CD4-positive, alpha-beta T cell treated with Interleukin-1 beta for 1 hour (primary cell): ENCODE results near the gene BRS3.
"Not testable (repeated sequence)": the region's sequence is repeated elsewhere in the genome, so short reads cannot be mapped to it uniquely, and the experiment has no call there.

ENCODE experiments used
- DNase-seq, 2 donors: peaks; one replicate each; pipeline ENCODE4 v3.0.0-alpha.2; 2020 to 2022

The BRS3 gene

GRCh38 chrX:136487647-136488046 is at the start of gene BRS3:
Gene BRS3, plus strand, starts transcription at chrX:136487947. Its CDS starts 168 bp downstream, at chrX:136488115.
- DNase-seq: no peak

- DNase-seq: no peak
These were observed 49.6 kb upstream of the BRS3 start for GRCh38 chrX:136438192-136438591.

- not testable (repeated sequence) for DNase-seq
These were observed 42.1 kb upstream of the BRS3 start for GRCh38 chrX:136445674-136446073.

DNA sequence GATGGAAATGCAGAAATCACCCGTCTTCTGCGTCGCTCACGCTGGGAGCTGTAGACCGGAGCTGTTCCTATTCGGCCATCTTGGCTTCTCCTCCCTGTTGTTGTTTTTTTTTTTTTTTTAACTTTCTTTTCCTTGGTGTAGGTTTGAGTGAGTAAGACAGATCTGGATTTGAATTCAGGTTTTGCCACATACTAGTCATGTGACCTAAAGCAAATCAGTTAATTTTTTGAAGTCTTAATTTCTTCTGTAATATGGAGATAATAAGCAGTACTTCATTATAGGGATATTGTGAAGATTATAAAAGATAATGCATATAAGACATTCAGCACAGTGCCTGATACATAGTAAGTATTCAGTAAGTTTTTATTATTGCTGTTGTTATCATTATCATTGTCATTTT is 41.5 kb upstream of the BRS3 start:
- DNase-seq: no peak

DNA sequence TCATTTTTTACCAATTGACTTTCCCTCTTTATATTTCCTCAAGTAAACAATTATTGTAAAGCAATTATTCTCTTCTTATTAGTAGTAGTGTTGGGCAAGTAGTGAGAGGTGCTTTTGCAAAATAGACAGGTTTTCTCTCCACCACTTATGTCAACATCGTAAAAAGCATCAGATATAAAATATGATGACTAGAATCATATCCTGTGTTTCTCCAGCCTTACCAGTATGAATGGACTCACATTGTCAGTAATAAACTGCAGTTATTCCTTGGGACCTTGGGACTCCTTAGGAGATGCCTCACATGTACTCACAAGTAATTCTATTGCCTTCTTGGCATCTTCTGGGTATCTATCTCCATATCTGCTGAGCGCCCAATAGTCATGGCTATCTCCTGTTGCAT is 40.4 kb upstream of the BRS3 start:
- DNase-seq: no peak

DNA sequence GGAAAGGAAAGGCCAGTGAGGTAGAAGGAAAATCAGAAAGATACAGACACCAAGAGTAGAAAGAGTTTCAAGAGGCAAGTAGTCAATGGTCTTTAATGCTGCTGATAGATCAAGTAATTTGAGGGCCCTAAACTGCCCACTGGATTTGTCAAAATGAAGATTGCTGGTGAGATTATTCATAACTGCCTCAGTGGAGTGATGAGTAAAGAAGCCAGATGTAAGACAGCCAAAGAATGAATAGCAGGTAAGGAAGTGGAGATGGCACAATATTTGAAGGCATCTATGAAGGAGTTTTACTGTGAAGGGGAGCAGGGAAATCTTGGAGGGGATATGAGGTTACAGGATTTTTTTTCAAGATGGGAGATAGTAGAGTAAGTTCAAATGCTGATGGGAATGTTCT is 39.8 kb upstream of the BRS3 start:
- DNase-seq: no peak

DNA sequence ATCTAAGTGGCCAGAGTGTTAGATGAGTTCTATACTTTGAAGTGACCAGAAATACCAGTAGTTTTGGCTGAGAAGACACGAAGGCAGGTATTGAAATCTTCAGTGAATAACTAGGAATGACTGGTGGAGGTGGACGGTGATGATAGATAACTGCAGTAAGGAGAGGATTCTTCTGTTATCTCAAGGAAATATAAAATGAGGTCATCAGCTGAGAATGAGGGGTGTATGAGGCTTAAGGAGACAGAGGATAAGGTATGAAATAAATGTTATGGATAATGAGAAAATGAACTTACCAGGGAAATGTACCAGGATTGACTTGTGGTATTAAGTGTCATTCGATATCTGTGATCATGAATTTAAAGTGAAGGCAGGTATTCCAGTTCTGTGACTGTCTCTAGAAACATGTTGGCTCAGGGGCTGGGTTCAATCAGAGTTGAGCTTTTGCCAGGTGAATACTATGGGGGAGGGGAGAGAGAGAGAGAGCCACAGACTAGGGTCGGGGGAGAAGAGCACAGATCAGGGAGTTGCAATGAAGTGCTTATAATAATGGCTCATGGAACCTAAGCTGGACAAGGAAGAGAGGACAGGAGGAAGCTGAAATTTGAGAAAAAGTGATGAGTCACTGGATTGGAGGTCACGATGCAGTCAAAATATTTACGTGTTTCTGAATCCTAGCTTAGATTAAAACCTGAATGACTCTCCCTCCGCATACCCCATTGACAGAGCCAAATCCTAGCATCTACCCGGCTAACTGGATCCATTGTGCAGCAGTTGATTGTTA is 37.5 kb upstream of the BRS3 start:
- no peak for DNase-seq

GRCh38 chrX:136452614-136453013 is 35.1 kb upstream of the BRS3 start:
- no peak for DNase-seq

- no peak for DNase-seq
These were observed 34.6 kb upstream of the BRS3 start for GRCh38 chrX:136453114-136453513.

DNA sequence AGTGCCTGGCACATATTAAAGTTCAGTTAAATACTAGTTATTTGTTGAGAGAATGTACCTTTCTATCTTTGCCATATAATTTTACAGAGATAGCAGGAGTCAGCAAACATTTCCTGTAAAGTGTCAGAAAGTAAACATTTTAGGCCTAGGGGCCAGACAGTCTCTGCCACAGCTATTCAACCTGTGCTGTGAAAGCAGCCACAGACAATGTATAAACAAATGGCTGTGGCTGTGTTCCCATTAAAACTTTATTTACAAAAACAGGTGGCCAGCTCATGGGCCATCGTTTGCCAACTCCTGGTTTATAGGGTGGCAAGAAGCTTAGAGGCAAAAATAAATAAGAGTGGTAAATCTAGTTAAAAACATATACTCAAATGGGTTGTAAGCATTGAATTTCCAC is 34.0 kb upstream of the BRS3 start:
- no peak for DNase-seq

DNA sequence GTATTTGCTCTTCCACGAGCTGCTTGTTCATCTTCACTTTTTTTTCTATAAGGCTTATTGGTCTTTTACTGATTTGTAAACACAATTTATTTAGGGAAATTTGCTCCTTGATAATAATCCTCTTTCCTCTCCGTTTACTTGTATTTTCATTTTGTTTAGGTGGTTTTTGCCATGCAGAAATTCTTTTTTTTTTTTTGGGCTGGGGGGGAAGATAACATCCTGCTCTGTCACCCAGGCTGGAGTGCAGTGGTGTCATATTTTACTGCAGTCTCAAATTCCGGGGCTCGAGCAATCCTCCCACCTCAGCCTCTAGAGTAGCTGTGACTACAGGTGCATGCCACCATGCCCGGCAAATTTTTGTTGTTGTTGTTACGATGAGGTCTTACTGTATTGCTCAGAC is 31.6 kb upstream of the BRS3 start:
- no peak for DNase-seq

- no peak for DNase-seq
These were observed 30.3 kb upstream of the BRS3 start for GRCh38 chrX:136457303-136457917.

- DNase-seq: no peak
These were observed 23.2 kb upstream of the BRS3 start for GRCh38 chrX:136464589-136464988.

GRCh38 chrX:136467303-136467702 is 20.4 kb upstream of the BRS3 start:
- no peak for DNase-seq

- DNase-seq: no peak
These were observed 19.2 kb upstream of the BRS3 start for GRCh38 chrX:136468391-136469103.

GRCh38 chrX:136473663-136474062 is 14.1 kb upstream of the BRS3 start:
- no peak for DNase-seq

GRCh38 chrX:136475236-136475635 is 12.5 kb upstream of the BRS3 start:
- no peak for DNase-seq

DNA sequence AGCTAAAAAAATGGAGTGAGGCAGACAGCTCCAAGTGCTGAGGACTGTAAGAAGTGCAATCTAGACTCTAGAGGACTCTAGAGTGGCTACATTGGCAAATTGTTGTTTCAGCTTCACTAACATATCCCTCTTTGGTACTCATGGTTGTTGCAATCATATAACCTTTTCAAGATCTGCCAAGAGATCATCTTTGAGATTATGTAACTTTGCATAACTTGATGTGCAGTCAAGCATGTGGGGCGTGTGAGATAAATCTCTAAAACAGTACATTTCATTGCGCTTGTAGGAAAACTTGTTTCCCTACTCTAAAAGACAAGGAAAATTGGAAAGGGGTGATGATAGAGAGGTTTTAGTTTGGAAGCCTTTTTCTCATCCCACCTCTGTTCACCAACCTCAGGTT is 11.2 kb upstream of the BRS3 start:
- no peak for DNase-seq

DNA sequence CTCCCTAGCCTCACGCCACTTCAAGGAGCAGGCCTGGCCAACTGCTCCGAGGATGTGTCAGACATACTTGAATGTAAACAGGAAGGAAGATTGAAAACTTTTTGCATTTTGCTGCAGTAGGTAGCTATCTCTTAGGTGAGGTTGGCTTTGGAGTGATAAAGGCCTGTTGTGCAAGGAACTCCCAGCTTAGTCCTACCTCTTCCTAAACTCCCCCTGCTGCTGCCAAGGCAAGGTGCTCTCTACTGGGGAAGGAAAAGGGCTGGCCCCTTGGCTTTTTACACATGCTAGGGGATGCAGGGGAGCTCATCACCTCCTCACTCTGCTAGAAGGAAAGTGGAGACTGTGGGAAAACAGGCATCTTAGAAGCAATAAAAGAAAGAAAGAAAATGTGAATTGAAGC is 10.7 kb upstream of the BRS3 start:
- DNase-seq: no peak

GRCh38 chrX:136480383-136480782 is 7.4 kb upstream of the BRS3 start:
- DNase-seq: no peak

- no peak for DNase-seq
These were observed 959 bp downstream of the BRS3 start for GRCh38 chrX:136488706-136489105.

DNA sequence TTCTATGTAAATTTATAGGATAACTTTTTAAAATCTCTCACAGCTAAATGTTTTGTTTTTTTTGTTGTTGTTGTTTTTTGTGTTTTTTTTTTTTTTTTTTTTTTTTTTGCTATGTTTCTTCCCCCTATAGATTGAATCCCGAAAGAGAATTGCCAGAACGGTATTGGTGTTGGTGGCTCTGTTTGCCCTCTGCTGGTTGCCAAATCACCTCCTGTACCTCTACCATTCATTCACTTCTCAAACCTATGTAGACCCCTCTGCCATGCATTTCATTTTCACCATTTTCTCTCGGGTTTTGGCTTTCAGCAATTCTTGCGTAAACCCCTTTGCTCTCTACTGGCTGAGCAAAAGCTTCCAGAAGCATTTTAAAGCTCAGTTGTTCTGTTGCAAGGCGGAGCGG is 4.1 kb downstream of the BRS3 start:
- DNase-seq: no peak

DNA sequence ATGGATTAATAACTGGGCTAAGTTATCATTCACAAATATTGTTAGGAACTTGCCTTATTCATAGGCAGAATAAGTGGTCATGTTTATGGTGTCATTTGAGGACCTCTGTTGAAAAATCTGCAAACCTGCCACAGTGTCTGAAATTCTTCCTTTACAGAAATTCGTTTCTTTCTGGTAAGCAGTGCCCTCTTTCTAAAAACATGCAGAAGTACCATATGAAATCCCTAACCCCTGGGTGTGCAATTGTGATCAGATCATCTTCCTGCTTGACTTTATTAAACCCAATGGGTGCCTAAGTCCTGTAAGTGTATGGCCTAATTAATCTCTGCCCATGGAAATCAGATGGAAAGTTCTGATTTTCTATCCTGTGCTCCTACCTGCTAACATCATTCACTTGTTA is 5.3 kb downstream of the BRS3 start:
- no peak for DNase-seq

GRCh38 chrX:136495043-136495442 is 7.3 kb downstream of the BRS3 start:
- DNase-seq: no peak
